ENCODE measurements around the gene C16orf74.

Gene C16orf74

GRCh38 chr16:85765211-85765610 lies 14.3 kb upstream of the C16orf74 start:
- DNase-seq (ENCODE audit: insufficient read length, low spot score) (no peak), FAIRE-seq (no peak)
- TF ChIP-seq CTCF (IDR thresholded peaks at IDR 0.05; ENCODE audit: insufficient read depth, missing control alignments) = no peak

- FAIRE-seq = no peak
- no peak for DNase-seq (ENCODE audit: insufficient read length, low spot score)
- no peak for TF ChIP-seq CTCF (IDR thresholded peaks at IDR 0.05; ENCODE audit: insufficient read depth, missing control alignments)
Observed at GRCh38 chr16:85763616-85764015, 12.7 kb upstream of the C16orf74 start.

GRCh38 chr16:85762970-85763369 lies 12.1 kb upstream of the C16orf74 start:
- TF ChIP-seq CTCF (IDR thresholded peaks at IDR 0.05; ENCODE audit: insufficient read depth, missing control alignments) = no peak

GRCh38 chr16:85761861-85762260 lies 11.0 kb upstream of the C16orf74 start:
- TF ChIP-seq CTCF (IDR thresholded peaks at IDR 0.05; ENCODE audit: insufficient read depth, missing control alignments) = no peak
- DNase-seq (ENCODE audit: insufficient read length, low spot score) = no peak
- no peak for FAIRE-seq

More at GRCh38 chr16:85762970-85763369, 12.1 kb upstream of the C16orf74 start:
- no peak for FAIRE-seq
- DNase-seq (ENCODE audit: insufficient read length, low spot score) = no peak

- TF ChIP-seq CTCF (IDR thresholded peaks at IDR 0.05; ENCODE audit: insufficient read depth, missing control alignments) = peak; percentile 60
- FAIRE-seq (no peak), DNase-seq (ENCODE audit: insufficient read length, low spot score) (no peak)
Observed at GRCh38 chr16:85759631-85760419, 8.9 kb upstream of the C16orf74 start.

- DNase-seq (ENCODE audit: insufficient read length, low spot score) (no peak), FAIRE-seq (no peak)
Observed at GRCh38 chr16:85759136-85759535, 8.2 kb upstream of the C16orf74 start.

More at GRCh38 chr16:85759136-85759535, 8.2 kb upstream of the C16orf74 start:
- no peak for TF ChIP-seq CTCF (IDR thresholded peaks at IDR 0.05; ENCODE audit: insufficient read depth, missing control alignments)

Measured in D721Med (cell line).